Mucosa of descending colon (tissue), 3 donors: ENCODE measurements around the gene GDF2. TPM values are rescaled to one million over a fixed set of nuclear protein-coding genes. Genes with fewer than 3 reads are reported as not detected.
A peak's percentile ranks its signal among the peaks of the same experiment; 100 is the strongest.

Experiments
- ATAC-seq: fragments of 200-7000 bp; cut with Tn5 transposase; one replicate; pipeline ENCODE4 v1.9.1; 2020; ENCODE audit warnings: mild to moderate bottlenecking, moderate library complexity
- DNase-seq, 3 donors: peaks; one replicate each; pipeline ENCODE4 v3.0.0-alpha.2; 2020
- H3K36me3 ChIP-seq: fragments of 200-600 bp; one replicate; pipeline ENCODE4 v1.8.0; 2021; ENCODE audit warnings: low read depth, mild to moderate bottlenecking
- H3K4me1 ChIP-seq: fragments of 200-600 bp; one replicate; pipeline ENCODE4 v1.8.0; 2021; ENCODE audit warnings: low read depth, mild to moderate bottlenecking
- H3K4me3 ChIP-seq: fragments of 200-600 bp; one replicate; pipeline ENCODE4 v1.8.0; 2021; ENCODE audit warnings: mild to moderate bottlenecking
- H3K9me3 ChIP-seq: fragments of 200-600 bp; one replicate; pipeline ENCODE4 v1.8.0; 2021; ENCODE audit warnings: mild to moderate bottlenecking
- intact Hi-C, 2 donors: fragments of 100-400 bp; cut with DNase I in 1 of 2; cut with micrococcal nuclease in 1 of 2; formaldehyde crosslinking; loops; one replicate each; pipeline versions ENCODE4 v1.11.0 to v1.11.1; 2022; cut with DNase I, micrococcal nuclease
- total RNA-seq, 3 donors: library from RNA; stranded (reverse); fragmentation: NEBNext Ultra II Directional in 2 of 3; extraction: Animal tissue kit (Norgen Biotek cat#: 25700) in 2 of 3; gene quantifications; one replicate each; pipeline versions ENCODE4 v1.2.1 to v1.2.4, GENCODE V29; 2021 to 2023
- TF ChIP-seq, protein P1 (sequence below): fragments of 200-600 bp; IDR thresholded peaks from one replicate; pipeline ENCODE4 v1.8.0; 2022; ENCODE audit warnings: antibody characterized with exemption, mild to moderate bottlenecking
- donor health status: DM: no; HTN: no; CAD: no; lungs with moderate emphysema.
- donor health status: DM: no; HTN: no; CAD: no.
- donor health status: DM: no; HTN: yes; CAD: no.

The GDF2 gene
- total RNA-seq, 3 donors from 2014 or later = not detected

DNA sequence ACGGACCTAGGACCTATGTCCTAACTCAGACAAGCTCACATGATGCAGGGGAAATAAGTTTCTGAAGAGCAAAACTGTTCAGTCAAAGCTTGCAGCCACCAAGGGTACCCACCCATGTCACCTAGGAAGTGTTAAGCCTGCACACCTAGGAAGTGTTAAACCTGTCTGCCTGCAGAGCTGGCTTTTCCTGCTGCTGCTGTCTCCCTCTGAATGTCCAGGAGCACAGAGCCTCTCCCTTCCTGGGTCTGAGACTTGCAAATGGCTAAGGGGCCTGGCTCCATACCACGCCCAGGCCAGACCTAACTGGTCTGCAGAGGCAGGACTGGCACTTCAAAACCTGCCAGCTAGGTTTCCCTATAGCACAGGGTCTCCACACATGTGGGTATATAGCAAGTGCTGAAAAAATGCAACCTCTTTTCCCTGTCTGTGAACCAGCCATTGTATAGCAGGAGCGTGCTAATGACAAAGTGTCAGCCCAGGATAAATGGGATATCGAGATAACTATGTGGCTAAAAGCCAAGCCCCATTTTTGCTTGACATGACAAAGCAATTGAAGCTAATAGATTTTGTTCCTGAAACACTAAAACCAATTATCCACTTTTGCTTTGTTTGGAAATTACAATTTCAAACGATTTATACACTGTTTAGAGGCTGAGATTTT is 1.5 kb downstream of the GDF2 start:
- peak in 1 of 3 donors; percentile 42 for DNase-seq
- Histone ChIP-seq H3K4me1 (peaks cover 4% of the 10 kb centered on the region), H3K4me3 (no peak overlapping the region), H3K9me3 (no peaks in the 10 kb centered on the region), H3K36me3 (no peaks in the 10 kb centered on the region)
- ATAC-seq = peak; percentile 61
- TF ChIP-seq, protein P1, sequence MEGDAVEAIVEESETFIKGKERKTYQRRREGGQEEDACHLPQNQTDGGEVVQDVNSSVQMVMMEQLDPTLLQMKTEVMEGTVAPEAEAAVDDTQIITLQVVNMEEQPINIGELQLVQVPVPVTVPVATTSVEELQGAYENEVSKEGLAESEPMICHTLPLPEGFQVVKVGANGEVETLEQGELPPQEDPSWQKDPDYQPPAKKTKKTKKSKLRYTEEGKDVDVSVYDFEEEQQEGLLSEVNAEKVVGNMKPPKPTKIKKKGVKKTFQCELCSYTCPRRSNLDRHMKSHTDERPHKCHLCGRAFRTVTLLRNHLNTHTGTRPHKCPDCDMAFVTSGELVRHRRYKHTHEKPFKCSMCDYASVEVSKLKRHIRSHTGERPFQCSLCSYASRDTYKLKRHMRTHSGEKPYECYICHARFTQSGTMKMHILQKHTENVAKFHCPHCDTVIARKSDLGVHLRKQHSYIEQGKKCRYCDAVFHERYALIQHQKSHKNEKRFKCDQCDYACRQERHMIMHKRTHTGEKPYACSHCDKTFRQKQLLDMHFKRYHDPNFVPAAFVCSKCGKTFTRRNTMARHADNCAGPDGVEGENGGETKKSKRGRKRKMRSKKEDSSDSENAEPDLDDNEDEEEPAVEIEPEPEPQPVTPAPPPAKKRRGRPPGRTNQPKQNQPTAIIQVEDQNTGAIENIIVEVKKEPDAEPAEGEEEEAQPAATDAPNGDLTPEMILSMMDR = no peak
- intact Hi-C loops = no loop called here

DNA sequence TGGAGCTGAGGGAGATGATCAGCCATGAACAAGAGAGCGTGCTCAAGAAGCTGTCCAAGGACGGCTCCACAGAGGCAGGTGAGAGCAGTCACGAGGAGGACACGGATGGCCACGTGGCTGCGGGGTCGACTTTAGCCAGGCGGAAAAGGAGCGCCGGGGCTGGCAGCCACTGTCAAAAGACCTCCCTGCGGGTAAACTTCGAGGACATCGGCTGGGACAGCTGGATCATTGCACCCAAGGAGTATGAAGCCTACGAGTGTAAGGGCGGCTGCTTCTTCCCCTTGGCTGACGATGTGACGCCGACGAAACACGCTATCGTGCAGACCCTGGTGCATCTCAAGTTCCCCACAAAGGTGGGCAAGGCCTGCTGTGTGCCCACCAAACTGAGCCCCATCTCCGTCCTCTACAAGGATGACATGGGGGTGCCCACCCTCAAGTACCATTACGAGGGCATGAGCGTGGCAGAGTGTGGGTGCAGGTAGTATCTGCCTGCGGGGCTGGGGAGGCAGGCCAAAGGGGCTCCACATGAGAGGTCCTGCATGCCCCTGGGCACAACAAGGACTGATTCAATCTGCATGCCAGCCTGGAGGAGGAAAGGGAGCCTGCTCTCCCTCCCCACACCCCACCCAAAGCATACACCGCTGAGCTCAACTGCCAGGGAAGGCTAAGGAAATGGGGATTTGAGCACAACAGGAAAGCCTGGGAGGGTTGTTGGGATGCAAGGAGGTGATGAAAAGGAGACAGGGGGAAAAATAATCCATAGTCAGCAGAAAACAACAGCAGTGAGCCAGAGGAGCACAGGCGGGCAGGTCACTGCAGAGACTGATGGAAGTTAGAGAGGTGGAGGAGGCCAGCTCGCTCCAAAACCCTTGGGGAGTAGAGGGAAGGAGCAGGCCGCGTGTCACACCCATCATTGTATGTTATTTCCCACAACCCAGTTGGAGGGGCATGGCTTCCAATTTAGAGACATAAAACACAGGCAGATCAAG is 3.3 kb downstream of the GDF2 start:
- DNase-seq = no peak
- no peaks in the 10 kb centered on the region for H3K9me3 ChIP-seq
- H3K36me3 ChIP-seq = no peaks in the 10 kb centered on the region
- no peak for ATAC-seq
- peaks cover 14% of the 10 kb centered on the region for H3K4me1 ChIP-seq
- TF ChIP-seq, protein P1 = no peak
- intact Hi-C loops = no loop called here
- no peak overlapping the region for H3K4me3 ChIP-seq

DNA sequence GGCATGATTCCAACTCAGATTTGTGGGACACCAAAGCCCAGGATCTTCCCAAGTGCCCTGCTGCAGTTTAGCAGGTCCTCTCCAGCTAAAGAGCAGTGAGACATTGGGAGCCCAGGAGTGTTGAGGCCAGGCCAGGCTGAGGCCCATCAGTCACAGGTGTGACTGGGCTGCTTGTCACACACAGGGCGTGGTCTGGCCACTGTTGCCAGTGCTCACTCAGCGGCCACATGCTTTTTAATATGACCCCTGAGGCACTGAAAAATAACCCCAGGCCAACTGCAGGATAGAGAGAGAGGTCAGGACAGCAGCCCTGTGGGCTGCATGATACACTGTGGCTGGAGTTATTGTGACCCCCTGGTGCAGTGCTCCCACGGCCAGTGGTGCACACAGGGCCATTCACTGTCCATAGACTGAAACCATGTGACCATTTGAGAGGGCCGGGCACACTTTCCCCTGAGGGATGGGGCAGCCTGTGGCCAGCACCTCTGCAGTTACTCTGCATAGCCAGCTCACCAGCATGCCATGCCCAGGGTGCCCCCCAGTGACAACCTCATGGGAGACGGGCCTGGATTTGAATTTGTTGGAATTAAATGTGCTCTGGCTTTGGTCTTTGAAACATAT is 4.2 kb downstream of the GDF2 start:
- no peak overlapping the region for H3K4me3 ChIP-seq
- no peaks in the 10 kb centered on the region for H3K36me3 ChIP-seq
- H3K9me3 ChIP-seq = no peaks in the 10 kb centered on the region
- TF ChIP-seq, protein P1 = no peak
- peak; percentile 20 for ATAC-seq
- peaks cover 20% of the 10 kb centered on the region for H3K4me1 ChIP-seq
- intact Hi-C loops = no loop called here
- DNase-seq = peak in 1 of 3 donors; percentile 29

DNA sequence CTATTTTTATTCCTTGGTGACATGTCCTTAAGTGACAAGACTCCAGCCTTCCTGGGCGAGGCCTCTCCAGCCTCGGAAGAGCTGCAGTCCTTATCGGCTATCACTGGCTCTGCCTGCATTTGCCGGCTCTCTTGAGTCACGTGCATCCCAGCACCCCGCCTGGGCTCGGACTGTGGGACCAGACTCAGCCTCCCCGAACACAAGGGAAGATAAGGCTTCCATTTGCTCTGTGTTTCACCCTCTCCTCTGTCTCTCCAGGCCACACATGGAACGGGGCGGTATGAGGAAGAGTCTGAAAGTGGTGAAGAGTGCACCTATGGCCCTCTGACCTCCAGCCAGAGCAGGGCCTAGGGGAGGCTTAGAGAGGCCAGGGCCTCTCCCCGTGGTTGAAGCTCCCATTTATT is 4.7 kb downstream of the GDF2 start:
- Histone ChIP-seq H3K4me1 (peaks cover 22% of the 10 kb centered on the region), H3K9me3 (no peaks in the 10 kb centered on the region), H3K4me3 (no peak overlapping the region), H3K36me3 (no peaks in the 10 kb centered on the region)
- DNase-seq (no peak), ATAC-seq (no peak)
- intact Hi-C loops = no loop called here
- TF ChIP-seq, protein P1 = no peak

DNA sequence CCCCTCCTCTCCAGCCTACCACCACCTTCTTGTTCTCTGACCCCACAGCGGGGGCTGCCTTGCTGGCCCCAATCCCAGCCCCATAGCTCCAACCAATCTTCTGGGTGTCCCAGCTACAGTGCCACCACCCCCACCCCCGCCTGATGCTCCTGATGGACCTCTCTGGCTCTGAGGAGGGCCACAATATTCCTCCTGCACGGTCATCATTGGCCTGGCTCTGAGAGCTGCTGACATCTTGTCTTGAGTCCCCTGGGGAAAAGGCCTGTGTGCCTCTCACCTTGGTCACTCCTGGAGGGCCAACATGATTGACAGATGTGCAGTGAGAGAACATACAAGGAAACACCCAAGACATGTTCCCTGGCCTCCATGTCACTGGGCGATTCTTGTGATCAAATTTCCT is 7.6 kb downstream of the GDF2 start:
- intact Hi-C loops = no loop called here
- Histone ChIP-seq H3K4me3 (no peak overlapping the region), H3K4me1 (peaks cover 22% of the 10 kb centered on the region), H3K9me3 (no peaks in the 10 kb centered on the region), H3K36me3 (no peaks in the 10 kb centered on the region)
- TF ChIP-seq, protein P1 = no peak
- DNase-seq (no peak), ATAC-seq (no peak)
